COLO668 (cell line): ENCODE data around the gene MAN2A2.
"Not testable (repeated sequence)": the region's sequence is repeated elsewhere in the genome, so short reads cannot be mapped to it uniquely, and the experiment has no call there.

ENCODE experiments used
- DNase-seq: peaks from one replicate; lab custom pipeline; 2025; ENCODE audit not compliant: unreplicated experiment; lab: John Stamatoyannopoulos, UW

The MAN2A2 gene

DNA sequence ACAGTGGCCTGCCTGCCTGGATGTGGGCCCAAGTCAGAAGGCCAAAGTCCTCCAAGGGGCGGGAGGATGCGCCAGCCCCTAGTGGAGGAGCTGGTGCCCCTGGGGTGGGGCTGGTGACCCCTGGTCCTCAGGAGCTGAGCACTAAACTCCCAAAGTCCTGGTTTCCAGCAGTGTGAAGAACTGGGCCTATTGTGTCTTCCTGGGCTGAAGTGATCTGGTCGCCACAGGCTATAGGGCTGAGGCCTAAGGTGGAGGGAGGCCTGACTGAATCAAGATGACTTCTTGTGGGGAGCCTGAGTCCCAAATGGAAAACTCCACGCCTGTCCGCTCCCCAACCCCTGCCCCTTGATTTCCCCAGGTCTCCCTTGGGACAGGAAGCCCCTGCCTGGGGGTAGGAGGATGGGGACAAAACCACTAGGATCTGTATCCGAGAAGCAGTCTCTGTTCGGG, 19.6 kb upstream of the MAN2A2 start:
- DNase-seq: no peak

DNA sequence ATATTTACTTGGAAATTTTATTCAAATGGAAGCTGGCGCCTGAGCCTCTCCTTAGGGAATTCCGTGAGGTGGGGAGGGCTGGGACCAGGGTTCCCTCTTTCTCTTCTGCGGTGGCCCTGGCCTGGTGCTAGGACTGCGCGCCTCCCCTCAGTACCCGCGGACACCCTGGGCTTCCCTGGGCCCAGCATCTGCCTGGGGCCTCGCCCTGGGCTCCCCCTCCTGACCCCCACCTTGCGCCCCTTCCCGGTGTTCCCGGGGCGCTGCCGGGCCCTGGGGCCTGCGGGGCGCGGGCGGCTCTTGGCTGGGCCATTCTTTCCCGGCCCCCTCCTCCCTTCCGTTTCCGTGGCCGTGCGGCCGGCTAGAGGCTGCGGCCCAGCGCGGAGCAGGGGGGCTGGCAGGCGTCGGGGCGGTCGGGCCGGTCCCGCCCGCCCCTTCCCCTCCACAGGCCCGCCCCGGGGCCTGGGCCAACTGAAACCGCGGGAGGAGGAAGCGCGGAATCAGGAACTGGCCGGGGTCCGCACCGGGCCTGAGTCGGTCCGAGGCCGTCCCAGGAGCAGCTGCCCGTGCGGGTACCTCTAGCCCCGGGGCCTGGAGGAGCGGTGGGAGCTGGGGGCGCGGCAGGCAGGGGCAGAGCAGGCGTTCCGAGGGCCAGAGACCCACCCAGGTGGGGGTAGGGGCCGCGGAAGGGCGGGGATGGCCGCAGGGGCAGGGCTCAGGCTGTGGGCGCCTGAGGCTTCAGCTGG, 19.0 kb upstream of the MAN2A2 start, which contains the start of gene FES:
Gene FES (plus strand): TSS at position 529 of the 743 bp plus-strand sequence. CDS start 542 bp downstream, outside the sequence.
- no peak for DNase-seq

DNA sequence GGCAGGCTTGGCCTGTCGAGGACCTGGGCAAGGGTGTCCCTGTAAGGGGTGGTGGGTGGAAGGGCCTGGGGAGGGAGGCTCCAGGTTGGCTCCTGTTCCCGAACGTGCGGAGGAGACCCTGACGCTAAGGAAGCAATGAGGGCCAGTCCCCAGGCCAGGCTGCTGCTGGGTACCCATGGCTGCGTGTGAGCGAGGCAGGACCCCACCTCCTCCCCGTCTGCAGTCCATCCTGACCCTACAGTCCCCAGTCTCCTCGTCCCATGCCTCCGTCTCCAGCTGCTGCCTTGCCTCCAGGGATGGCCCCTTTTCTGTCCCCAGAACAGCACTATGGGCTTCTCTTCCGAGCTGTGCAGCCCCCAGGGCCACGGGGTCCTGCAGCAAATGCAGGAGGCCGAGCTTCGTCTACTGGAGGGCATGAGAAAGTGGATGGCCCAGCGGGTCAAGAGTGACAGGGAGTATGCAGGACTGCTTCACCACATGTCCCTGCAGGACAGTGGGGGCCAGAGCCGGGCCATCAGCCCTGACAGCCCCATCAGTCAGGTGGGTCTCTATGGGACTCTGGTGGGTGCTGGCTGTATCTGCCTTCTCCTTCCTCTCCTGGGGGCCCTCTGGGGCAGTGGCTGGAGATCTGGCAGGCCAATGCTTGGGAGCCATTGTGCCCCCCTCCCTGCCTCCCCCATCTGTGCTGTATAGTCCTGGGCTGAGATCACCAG, 18.2 kb upstream of the MAN2A2 start:
- no peak for DNase-seq

DNA sequence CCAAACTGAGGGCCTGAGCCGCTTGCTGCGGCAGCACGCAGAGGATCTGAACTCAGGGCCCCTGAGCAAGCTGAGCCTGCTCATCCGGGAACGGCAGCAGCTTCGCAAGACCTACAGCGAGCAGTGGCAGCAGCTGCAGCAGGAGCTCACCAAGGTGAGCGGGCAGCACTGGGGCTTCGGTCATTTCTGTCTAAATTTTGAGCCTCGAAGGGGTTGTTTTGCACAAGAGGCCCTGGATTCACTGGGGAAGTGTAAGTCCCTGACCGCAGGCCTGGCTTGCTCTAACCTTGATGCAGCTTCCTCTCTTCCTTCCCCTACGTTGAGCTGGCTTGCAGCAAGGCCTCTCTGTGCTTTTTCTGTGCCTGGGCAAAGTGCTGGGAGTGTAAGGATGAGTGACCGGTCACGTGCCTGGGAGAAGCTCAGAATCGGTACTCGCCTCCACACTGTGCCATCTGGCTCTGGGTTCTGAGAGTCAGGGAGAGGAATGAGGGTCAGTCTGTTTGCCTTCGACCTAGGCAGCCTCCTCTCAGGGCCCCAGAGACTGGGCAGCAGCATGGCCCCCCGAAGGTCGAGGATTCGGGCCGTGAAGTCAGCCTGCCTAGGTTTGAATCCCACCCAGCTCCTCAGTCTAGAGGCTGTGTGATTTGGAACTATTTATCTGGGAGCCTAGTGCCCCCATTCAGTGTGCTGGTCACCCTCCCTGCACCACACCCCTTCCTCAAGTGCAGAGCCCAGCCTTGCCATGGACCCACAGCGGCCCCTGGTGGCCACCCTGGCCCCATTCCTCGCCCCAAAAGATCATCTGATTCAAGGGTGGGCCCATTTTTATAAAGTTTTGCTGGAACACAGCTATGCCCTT, 17.4 kb upstream of the MAN2A2 start:
- peak; percentile 62 for DNase-seq

DNA sequence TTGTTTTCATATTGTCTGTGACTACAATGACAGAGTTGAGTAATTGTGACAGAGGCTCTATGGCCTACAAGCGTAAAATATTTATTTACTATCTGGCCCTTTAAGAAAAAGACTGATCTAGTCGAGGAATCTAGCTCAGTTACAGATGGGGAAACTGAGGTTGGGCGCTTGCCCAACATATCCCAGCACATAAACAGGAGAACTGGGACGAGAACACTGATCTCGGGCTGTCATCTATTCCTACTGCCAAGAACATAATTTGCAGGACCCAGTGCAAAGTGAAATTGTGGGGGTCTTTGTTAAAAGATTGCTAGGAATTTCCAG, 16.8 kb upstream of the MAN2A2 start:
- DNase-seq: no peak

DNA sequence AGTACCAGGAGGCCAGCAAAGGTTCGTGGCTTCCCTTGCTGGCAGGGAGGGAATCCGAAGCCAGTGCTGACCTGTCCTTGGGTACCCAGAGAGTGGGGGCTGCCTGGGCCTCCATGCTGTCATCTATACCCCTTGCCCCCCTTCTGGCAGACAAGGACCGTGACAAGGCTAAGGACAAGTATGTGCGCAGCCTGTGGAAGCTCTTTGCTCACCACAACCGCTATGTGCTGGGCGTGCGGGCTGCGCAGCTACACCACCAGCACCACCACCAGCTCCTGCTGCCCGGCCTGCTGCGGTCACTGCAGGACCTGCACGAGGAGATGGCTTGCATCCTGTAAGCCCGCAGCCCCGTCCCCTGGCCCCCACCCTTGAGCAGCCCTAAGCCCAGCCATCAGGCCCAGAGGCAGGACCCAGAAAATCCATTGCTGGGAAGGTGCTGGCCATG, 16.0 kb upstream of the MAN2A2 start:
- DNase-seq: no peak

DNA sequence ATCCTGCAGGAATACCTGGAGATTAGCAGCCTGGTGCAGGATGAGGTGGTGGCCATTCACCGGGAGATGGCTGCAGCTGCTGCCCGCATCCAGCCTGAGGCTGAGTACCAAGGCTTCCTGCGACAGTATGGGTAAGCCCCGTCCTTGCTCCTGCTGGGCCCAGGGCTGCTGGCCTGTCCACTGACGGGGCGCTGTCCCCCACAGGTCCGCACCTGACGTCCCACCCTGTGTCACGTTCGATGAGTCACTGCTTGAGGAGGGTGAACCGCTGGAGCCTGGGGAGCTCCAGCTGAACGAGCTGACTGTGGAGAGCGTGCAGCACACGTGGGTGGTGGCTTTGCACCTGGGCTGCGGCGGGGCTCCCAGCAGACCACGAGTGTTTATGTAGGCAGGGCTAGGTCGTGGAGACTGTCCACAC, 13.8 kb upstream of the MAN2A2 start:
- DNase-seq: peak; percentile 44

DNA sequence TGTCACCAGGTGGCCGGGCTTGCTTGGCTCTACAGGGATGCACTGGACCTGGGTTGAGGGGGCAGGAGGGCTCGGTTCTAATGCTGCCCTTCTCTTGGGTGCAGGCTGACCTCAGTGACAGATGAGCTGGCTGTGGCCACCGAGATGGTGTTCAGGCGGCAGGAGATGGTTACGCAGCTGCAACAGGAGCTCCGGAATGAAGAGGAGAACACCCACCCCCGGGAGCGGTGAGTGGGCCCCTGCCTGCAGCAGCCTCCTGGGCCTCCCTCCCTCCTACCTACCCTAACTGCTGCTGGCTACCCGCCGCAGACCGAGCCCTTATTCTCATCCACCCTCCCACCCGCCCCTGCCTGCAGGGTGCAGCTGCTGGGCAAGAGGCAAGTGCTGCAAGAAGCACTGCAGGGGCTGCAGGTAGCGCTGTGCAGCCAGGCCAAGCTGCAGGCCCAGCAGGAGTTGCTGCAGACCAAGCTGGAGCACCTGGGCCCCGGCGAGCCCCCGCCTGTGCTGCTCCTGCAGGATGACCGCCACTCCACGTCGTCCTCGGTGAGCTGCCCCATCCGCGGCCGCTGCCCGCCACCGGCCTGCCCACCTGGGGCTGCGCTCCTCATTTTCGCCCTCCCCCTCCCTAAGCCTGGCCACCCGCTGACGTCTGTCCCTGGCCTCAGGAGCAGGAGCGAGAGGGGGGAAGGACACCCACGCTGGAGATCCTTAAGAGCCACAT, 13.2 kb upstream of the MAN2A2 start:
- no peak for DNase-seq

DNA sequence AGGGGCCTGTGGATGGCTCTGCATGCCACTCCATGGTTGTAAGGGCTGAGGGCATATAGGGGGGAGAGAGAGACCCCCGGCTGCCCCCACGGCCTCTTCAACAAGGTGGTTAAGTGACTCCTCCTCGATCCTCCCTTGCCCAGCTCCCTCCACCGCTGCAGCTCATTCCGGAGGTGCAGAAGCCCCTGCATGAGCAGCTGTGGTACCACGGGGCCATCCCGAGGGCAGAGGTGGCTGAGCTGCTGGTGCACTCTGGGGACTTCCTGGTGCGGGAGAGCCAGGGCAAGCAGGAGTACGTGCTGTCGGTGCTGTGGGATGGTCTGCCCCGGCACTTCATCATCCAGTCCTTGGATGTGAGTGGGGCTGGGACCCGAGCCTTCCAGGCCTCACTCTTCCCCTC, 12.3 kb upstream of the MAN2A2 start:
- no peak for DNase-seq

DNA sequence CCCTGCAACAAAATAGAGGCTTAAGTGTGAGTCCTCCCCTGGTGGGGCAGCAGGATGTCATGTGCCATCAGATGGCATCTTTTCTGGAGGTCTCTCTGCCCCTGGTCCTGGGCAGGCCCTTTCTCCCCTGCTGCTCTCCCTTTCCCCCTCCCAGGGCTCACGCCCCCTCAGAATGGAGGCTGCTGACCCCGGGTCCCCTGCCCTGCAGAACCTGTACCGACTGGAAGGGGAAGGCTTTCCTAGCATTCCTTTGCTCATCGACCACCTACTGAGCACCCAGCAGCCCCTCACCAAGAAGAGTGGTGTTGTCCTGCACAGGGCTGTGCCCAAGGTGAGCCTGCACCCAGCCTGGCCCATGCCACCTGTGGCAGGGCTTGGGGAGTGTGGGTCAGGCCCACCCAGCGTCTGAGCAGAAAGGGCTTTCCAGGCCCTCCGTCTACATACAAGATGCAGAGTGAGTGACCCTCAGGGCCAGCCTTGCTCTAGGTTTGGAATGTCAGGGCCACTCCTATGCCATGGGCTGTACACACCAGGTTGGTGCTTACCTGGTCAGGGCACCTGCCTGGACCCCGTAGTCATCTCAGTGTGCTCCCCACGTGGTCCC, 11.7 kb upstream of the MAN2A2 start:
- DNase-seq: no peak

DNA sequence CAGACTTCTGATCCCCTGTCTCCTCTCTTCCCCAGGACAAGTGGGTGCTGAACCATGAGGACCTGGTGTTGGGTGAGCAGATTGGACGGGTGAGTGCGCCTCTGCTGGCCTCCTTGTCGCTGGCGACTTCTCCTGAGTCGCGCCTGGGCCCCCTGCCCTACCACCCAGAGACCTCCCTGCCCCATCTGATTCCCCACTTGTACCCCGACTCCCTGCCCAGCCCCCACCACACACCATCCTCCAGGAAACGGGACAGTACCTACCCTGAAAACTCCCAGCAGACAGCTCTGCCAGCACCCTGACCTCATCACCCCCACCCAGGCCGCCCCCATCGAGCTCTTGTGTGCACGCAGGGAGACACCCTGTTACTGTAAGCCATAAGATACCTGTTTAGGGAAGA, 11.1 kb upstream of the MAN2A2 start:
- no peak for DNase-seq

DNA sequence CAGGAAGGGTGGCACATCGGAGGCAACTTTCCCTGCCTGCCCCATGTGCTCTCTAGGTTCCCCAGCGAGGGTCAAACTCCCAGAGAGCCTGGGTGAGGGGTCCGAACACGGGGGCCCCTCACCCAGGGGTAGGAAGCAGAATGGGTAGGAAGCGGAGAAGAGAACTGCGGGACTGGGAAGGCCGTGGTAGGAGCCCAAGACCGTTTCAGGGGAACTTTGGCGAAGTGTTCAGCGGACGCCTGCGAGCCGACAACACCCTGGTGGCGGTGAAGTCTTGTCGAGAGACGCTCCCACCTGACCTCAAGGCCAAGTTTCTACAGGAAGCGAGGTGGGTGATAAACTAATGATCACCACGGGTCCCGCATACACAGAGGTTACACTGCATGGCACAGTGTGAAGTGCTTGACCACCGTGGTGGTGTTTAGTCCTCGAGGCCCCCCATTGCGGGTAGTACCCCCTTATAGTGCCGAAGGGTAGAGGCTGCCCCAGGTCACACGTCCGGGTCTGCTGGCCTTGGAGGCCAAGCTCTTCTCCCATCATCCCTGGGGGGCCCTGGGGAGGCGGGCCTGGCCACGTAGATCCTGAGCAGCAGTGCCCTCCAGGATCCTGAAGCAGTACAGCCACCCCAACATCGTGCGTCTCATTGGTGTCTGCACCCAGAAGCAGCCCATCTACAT, 10.5 kb upstream of the MAN2A2 start:
- DNase-seq: no peak

DNA sequence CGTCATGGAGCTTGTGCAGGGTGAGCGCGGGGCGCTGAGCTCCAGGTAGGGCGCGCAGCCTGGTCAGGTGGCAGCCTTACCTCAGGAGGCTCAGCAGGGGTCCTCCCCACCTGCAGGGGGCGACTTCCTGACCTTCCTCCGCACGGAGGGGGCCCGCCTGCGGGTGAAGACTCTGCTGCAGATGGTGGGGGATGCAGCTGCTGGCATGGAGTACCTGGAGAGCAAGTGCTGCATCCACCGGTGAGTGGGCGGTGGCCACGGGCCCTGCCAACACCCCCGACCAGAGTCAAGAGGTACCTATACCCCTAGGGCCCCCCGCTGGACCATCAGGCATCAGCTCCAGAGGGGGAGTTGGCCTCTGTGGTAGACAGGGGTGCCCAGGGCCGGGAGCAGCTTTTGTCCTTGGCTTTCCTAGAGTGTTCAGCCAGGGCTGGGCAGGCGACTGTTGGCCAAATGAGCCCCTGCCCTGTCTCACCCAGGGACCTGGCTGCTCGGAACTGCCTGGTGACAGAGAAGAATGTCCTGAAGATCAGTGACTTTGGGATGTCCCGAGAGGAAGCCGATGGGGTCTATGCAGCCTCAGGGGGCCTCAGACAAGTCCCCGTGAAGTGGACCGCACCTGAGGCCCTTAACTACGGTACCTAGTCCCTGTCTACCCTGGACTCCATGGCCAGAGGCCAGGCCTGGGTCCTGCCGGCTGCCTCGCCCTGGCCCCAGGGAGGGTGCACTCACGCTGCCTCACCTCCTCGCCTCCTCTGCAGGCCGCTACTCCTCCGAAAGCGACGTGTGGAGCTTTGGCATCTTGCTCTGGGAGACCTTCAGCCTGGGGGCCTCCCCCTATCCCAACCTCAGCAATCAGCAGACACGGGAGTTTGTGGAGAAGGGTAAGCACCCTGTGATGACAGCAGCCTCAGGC, 9.7 kb upstream of the MAN2A2 start:
- DNase-seq: peak; percentile 6

DNA sequence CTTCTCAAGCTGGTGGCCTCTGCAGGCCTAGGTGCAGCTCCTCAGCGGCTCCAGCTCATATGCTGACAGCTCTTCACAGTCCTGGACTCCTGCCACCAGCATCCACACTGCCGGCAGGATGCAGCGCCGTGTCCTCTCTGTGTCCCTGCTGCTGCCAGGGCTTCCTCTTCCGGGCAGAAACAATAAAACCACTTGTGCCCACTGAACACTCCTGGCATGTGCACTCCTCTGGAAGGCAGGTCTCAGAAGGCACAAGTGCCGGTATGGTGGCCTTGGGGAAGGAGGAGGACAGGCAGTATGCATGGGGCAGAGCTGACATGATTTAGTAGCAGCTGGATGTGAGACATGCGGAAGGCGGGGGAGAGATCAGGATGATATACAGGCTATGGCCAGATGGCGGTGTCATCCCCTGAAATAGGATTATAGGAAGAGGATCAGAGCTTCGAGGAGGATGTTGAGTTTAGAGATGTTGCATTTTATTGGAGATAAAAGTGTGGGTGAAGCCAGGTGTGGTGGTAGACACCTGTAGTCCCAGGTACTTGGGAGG, 7.5 kb upstream of the MAN2A2 start:
- peak; percentile 10 for DNase-seq

DNA sequence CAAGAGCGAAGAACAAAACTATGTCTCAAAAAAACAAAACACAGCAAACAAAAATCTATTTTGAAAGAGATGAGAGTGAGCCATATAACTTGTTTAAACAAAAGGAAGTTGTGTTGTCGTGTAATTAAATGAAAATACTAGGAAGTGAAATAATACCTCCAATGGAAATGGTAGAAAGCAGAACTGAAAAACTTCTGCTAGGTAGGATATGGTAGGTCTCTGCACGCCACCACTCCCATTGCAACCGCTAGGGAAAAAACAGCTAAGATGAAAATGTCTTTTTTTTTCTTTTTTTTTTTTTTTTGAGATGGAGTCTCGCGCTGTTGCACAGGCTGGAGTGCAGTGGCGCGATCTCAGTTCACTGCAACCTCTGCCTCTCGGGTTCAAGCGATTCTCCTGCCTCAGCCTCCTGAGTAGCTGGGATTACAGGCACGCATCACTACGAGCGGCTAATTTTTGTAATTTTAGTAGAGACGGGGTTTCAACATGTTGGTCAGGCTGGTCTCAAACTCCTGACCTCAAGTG, 5.9 kb upstream of the MAN2A2 start:
- not testable (repeated sequence) for DNase-seq

DNA sequence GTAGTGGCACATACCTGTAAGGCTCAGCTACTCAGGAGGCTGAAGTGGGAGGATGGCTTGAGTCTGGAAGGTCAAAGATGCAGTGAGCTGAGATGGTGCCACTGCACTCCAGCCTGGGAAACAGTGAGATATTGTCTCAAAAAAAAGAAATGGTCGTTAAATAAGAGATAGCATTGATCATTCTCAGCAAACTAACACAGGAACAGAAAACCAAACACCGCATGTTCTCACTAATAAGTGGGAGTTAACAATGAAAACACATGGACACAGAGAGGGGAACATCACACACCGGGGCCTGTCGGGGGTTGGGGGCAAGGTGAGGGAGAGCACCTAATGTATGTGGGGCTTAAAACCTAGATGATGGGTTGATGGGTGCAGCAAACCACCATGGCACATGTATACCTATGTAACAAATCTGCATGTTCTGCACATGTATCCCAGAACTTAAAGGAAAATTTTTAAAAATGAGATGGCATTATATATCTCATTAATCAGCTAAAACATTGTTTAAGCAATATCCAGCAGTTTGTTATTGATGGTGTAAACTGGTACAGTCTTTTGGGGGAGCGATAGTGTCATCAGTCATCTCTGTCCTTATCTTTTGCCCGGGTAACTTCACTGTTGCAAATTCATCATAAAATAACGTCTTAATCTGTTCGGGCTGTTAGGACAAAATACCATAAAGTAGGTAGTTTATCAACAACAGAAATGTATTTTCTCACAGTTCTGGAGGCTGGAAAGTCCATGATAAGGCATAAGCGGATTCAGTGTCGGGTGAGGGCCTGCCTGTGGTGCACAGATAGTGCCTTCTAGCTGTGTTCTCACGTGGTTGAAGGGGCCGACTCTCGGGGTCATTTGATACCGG, 1.7 kb upstream of the MAN2A2 start:
- DNase-seq: peak; percentile 7

DNA sequence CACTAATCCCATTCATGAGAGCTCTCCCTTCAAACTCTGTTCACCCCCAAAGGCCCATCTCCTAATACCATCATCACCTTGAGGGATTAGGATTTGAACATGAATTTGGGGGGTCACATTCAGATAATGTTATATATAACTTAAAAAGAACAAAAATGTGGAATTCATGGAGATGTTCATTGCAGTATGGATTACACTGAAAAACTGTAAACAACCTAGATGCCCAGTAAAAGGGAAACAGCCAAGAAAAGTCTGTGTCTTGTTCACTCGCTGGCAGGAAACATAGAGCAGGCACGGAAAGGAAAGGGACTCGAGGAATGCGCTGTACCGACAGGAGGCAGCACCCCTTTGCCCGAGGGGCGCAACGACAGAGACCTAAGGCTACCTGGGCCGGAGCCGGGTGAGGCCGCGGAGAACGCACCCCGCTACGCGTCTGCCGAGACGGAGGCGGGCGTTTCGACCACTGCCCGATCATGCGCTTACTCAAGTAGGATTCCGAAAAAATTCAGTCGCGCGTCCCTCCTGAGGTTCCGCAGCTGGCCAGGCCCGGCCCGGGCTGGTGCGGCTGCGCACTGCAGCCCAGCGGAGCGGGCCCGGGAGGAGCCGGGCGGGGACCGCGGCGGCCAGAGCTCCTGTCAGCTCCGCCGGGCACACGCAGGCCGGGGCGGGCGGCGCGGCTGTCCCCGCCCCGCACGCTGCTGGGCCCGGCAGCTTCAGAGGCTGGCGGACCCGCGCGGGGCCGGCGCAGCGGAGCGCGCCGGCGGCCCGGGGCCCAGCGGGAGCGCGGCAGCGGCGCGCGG, 862 bp upstream of the MAN2A2 start:
- DNase-seq: peak; percentile 87
